Fibroblast of pulmonary artery (primary cell): ENCODE data around the gene P2RY13.

Experiments
- DNase-seq: peaks from one replicate; pipeline ENCODE4 v3.0.0-alpha.2; 2010; ENCODE audit warnings: low read depth
- H3K4me3 ChIP-seq: replicated peaks from 2 replicates; pipeline ENCODE4 v1.5.1; 2011; ENCODE audit warnings: low read depth, mild to moderate bottlenecking, control low read depth, low read length, moderate library complexity
- TF ChIP-seq, protein P1 (sequence below): IDR thresholded peaks from 2 replicates; pipeline ENCODE4 v1.5.1; 2011; ENCODE audit warnings: mild to moderate bottlenecking, control low read depth, low read length, inconsistent platforms; ENCODE audit errors: missing control alignments

P2RY13 gene

DNA sequence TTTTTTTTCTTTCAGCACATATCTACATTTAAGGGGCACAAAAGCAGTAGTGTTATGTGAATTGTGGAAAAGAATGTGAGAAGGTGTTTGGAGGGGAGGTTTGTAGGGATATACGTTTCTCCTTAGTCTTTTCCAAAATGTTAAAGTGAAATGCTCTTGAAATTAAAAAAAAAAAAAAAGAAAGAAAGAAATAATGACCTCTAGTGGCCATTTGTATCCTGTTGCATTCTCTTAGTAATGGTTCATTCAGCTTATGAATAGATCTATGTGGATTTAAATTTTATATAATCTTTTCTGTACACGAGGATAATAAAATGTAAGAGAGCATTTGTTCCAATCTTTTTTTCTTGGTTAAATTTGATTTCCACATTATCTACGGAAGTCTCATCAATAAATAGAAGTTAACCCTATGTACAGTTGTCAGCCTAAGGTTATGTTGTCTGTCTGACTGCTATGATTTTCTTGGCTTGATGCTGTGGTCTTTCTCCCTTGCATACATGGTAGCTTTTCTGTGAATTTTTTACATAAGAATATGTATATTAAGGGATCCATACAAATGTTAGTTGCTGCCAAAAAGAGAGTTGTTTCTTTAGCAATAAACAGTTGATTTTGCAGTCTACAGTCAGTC lies 1.7 kb downstream of the P2RY13 start:
- no peak overlapping the region for H3K4me3 ChIP-seq
- TF ChIP-seq, protein P1, sequence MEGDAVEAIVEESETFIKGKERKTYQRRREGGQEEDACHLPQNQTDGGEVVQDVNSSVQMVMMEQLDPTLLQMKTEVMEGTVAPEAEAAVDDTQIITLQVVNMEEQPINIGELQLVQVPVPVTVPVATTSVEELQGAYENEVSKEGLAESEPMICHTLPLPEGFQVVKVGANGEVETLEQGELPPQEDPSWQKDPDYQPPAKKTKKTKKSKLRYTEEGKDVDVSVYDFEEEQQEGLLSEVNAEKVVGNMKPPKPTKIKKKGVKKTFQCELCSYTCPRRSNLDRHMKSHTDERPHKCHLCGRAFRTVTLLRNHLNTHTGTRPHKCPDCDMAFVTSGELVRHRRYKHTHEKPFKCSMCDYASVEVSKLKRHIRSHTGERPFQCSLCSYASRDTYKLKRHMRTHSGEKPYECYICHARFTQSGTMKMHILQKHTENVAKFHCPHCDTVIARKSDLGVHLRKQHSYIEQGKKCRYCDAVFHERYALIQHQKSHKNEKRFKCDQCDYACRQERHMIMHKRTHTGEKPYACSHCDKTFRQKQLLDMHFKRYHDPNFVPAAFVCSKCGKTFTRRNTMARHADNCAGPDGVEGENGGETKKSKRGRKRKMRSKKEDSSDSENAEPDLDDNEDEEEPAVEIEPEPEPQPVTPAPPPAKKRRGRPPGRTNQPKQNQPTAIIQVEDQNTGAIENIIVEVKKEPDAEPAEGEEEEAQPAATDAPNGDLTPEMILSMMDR = peak; percentile 58
- DNase-seq = peak; percentile 51

DNA sequence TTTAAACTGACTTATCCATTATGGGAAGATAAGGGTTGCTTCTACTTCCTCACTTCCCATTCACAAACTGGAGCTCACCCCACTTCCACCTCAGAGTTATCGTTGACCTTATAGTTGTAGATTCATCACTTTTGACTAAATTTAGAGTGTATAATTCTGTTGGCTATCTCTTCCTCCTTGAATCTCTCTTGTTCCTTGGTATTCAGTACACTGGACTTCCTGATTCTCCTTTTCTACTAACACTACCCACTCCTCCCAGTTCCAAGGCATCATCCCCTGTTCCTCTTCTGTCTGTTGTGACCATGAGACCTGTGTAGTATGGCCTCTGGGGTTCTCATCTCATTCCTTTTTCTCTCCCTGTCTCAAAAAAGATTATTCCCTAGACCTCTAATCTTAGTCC lies 6.8 kb downstream of the P2RY13 start:
- DNase-seq = no peak
- H3K4me3 ChIP-seq = no peak overlapping the region
- TF ChIP-seq, protein P1 = no peak

- TF ChIP-seq, protein P1 = no peak
- no peak for DNase-seq
- H3K4me3 ChIP-seq = no peak overlapping the region
Measured at GRCh38 chr3:151321526-151321925, 7.8 kb downstream of the P2RY13 start.

DNA sequence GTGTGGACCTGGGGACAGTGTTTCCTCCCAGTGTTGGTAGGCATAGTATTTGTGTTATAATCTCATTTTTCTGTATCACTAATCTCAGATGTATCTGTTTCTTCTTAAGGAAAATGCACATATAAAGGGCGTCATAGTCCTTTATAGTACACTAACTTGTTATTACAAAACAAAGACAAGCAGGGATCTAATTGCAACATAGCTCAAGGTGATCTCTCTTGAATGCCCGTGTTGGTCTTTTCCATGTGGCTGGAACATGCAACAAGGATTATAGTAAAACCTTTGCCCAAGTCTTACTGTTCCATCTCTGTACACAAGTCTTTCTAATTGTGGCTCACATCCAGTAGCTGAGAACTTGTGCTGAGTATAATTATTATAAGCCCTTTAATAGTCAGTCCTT lies 9.2 kb downstream of the P2RY13 start:
- no peak for DNase-seq
- TF ChIP-seq, protein P1 = no peak
- H3K4me3 ChIP-seq = no peak overlapping the region

DNA sequence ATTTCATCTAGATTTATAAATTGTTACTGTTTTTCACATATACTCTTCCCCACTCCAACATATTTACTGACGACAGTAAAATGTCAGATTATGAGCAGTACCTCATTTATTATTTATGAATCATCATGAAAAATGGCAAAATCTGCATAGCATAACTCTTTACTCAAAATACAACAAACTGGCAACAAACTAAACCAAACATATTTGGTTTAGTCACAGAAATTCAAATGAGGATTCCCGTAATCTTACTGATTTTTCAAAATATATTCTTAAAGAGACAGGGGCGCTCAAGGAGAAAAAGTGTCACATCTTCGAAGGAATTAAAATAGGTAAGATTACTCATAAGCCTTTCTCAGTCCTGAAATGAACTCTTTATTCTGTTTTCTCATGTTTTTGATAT lies 9.7 kb downstream of the P2RY13 start:
- no peak overlapping the region for H3K4me3 ChIP-seq
- TF ChIP-seq, protein P1 = no peak
- peak; percentile 30 for DNase-seq

- no peak for DNase-seq
- H3K4me3 ChIP-seq = no peak overlapping the region
- TF ChIP-seq, protein P1 = no peak
Measured at GRCh38 chr3:151318991-151319390, 10.4 kb downstream of the P2RY13 start.

DNA sequence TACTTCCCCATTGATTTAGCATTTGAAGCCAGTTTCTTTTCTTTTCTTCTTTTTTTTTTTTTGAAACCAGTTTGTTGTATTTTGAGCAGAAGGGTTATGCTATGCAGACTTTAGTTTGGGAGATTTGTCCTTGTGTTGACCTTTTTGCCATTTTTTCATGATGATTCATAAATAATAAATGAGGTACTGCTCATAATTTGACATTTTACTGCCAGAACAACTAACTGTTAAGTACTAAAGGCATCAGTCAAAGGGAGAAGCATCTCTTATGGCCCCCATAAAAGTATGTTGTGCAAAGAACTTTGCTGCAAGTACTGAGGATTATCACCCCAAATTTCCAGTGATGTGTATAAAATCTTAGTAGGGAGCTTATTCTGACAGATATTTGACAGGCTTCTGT lies 11.0 kb downstream of the P2RY13 start:
- H3K4me3 ChIP-seq = no peak overlapping the region
- TF ChIP-seq, protein P1 = no peak
- DNase-seq = peak; percentile 29
